ENCODE measurements around the gene BZW2. TPM values are rescaled to one million over a fixed set of nuclear protein-coding genes. Genes with fewer than 3 reads are reported as not detected.

BZW2 gene
- total and polyA plus RNA-seq, 2 of the 13 experiments (the other 11 are each of a cell fraction or from before 2014, with no cell fraction given) = 21.8 to 95.2 TPM

DNA sequence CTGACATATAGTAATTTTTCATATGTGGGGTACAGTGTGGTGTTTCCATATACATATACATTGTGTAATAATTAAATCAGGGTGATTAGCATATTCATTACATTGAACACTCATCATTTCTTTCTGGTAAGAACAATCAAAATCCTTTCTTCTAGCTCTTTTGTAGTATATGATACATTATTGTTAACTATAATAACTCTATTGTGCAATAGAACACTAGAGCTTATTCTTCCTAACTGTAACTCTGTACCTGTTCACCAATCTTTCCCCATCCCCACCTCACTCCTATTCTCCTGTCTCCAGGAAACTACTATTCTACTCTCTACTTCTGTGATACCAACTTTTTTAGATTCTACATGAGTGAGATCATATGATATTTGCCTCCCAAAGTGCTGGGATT is 9.4 kb downstream of the BZW2 start:
- no TSS peak for BruUV-seq (replicated peaks)
- no peak for TF ChIP-seq PHF21A (CRISPR knock-in tag; IDR thresholded peaks at IDR 0.05)
- peak; percentile 67; the same call in 1 of the 2 replicates for TF ChIP-seq CEBPB (IDR thresholded peaks at IDR 0.05; ENCODE audit: borderline replicate concordance, low read depth, low read length)
- TF ChIP-seq CEBPG (CRISPR knock-in tag; IDR thresholded peaks at IDR 0.05) = 0 out of 2 replicates have a peak, but pooled peaks have one; percentile 24
- TF ChIP-seq REXO4 (CRISPR knock-in tag; IDR thresholded peaks at IDR 0.05; ENCODE audit: borderline replicate concordance) = no peak
- H3K79me2 ChIP-seq (ENCODE audit: insufficient read depth, low read length) = peaks cover 84% of the 10 kb centered on the region
- DNase-seq (ENCODE audit: low spot score) (no peak), ATAC-seq (no peak), FAIRE-seq (no peak)
- H4K20me1 ChIP-seq (ENCODE audit: insufficient read depth, low read length) = peaks cover 7% of the 10 kb centered on the region
- peaks cover 34% of the 10 kb centered on the region for H3K4me1 ChIP-seq (ENCODE audit: insufficient read depth, low read length)
- ChIA-PET POLR2A (interaction anchor here (0.9 to 1.3 kb wide), 2 partner anchors 9 to 10 kb away, joined by 3 to 6 read pairs; partner anchors contain the start of genes ANKMY2 and BZW2), CTCF (ENCODE audit: low intra/inter-chr PET ratio, low total read pairs) (no interaction called here)
- H3K36me3 ChIP-seq (replicated peaks in 1 of 2; ENCODE audit: control insufficient read depth in 1 of 2, insufficient read depth in 2 of 2, low read length in 2 of 2) = no peaks in the 10 kb centered on the region
- H3K27ac ChIP-seq (ENCODE audit: extremely low read length, insufficient read depth, low read length) = no peak overlapping the region
- no peaks in the 10 kb centered on the region for H3K9me3 ChIP-seq (ENCODE audit: low read length)
- H2AFZ ChIP-seq (ENCODE audit: low read length) = no peak overlapping the region
- in situ Hi-C loops (cut with HindIII; ENCODE audit: extremely low pct_ligation_motif_present, low pct_unique_long_range_greater_than_20kb) (no loop called here), intact Hi-C loops (cut with micrococcal nuclease; ENCODE audit: unreplicated experiment) (no loop called here)
- no peak overlapping the region for H3K4me2 ChIP-seq (ENCODE audit: low read depth, low read length)
- no peaks in the 10 kb centered on the region for H3K27me3 ChIP-seq (ENCODE audit: control insufficient read depth in 1 of 2, insufficient read depth in 2 of 2, low read length in 2 of 2)
- H3K9ac ChIP-seq (ENCODE audit: insufficient read depth, low read depth, low read length) = no peak overlapping the region
- no peak overlapping the region for H3K4me3 ChIP-seq (replicated peaks in 1 of 3; ENCODE audit: insufficient read depth in 1 of 3, low read depth in 2 of 3, low read length in 3 of 3)

DNA sequence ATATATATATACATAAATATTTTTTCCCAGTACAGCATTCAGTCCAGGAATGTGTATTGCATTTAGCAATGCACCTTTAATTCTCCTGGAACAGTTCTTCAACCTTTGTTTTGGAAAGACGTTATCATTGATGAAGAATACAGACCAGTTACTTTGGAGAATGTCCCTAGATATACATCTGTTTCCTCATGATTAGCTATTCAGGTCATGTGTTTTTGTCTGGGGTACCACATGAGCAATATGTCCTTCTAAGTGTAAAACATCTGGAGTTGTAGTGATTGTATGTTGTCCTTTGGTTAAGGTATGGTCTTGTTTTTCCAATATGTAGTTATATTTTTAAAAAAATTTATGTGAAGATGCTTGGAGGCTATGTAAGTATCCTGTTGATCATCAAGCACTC is 10.2 kb downstream of the BZW2 start:
- CTCF ChIA-PET (ENCODE audit: low intra/inter-chr PET ratio, low total read pairs) = no interaction called here
- no peak overlapping the region for H3K4me2 ChIP-seq (ENCODE audit: low read depth, low read length)
- FAIRE-seq = no peak

More for the DNA sequence above, 10.2 kb downstream of the BZW2 start:
- Histone ChIP-seq H3K9me3 (ENCODE audit: low read length) (no peaks in the 10 kb centered on the region), H4K20me1 (ENCODE audit: insufficient read depth, low read length) (peaks cover 9% of the 10 kb centered on the region), H3K36me3 (replicated peaks in 1 of 2; ENCODE audit: control insufficient read depth in 1 of 2, insufficient read depth in 2 of 2, low read length in 2 of 2) (no peaks in the 10 kb centered on the region), H2AFZ (ENCODE audit: low read length) (no peak overlapping the region), H3K27ac (ENCODE audit: extremely low read length, insufficient read depth, low read length) (no peak overlapping the region), H3K9ac (ENCODE audit: insufficient read depth, low read depth, low read length) (no peak overlapping the region), H3K4me3 (replicated peaks in 1 of 3; ENCODE audit: insufficient read depth in 1 of 3, low read depth in 2 of 3, low read length in 3 of 3) (no peak overlapping the region), H3K27me3 (ENCODE audit: control insufficient read depth in 1 of 2, insufficient read depth in 2 of 2, low read length in 2 of 2) (no peaks in the 10 kb centered on the region), H3K79me2 (ENCODE audit: insufficient read depth, low read length) (peaks cover 83% of the 10 kb centered on the region), H3K4me1 (ENCODE audit: insufficient read depth, low read length) (peaks cover 40% of the 10 kb centered on the region)
- TF ChIP-seq ZNF460 (CRISPR knock-in tag; IDR thresholded peaks at IDR 0.05; ENCODE audit: borderline replicate concordance) (no peak), ZNF746 (CRISPR knock-in tag; IDR thresholded peaks at IDR 0.05) (no peak), ZNF7 (CRISPR knock-in tag; IDR thresholded peaks at IDR 0.05) (no peak), ZNF772 (CRISPR knock-in tag; IDR thresholded peaks at IDR 0.05) (no peak)
- TF ChIP-seq, protein P1, sequence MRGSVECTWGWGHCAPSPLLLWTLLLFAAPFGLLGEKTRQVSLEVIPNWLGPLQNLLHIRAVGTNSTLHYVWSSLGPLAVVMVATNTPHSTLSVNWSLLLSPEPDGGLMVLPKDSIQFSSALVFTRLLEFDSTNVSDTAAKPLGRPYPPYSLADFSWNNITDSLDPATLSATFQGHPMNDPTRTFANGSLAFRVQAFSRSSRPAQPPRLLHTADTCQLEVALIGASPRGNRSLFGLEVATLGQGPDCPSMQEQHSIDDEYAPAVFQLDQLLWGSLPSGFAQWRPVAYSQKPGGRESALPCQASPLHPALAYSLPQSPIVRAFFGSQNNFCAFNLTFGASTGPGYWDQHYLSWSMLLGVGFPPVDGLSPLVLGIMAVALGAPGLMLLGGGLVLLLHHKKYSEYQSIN (CRISPR knock-in tag; IDR thresholded peaks at IDR 0.05; ENCODE audit: borderline replicate concordance) = no peak
- POLR2A ChIA-PET = no interaction called here
- ATAC-seq = no peak
- BruUV-seq (replicated peaks) = no TSS peak
- no peak for DNase-seq (ENCODE audit: low spot score)
- intact Hi-C loops (cut with micrococcal nuclease; ENCODE audit: unreplicated experiment) = no loop called here
- WGBS (ENCODE audit: low lambda C conversion rate) = 97% methylated on average over 1 of the region's 1 CpG
- in situ Hi-C loops (cut with HindIII; ENCODE audit: extremely low pct_ligation_motif_present, low pct_unique_long_range_greater_than_20kb) = no loop called here
